ENCODE results near the gene CORO2B.
"Not testable (repeated sequence)": the region's sequence is repeated elsewhere in the genome, so short reads cannot be mapped to it uniquely, and the experiment has no call there.

CORO2B gene

GRCh38 chr15:68755731-68756130 is 176.9 kb downstream of the CORO2B start:
- intact Hi-C loops (cut with DNase I) = no loop called here
- no peak for DNase-seq

DNA sequence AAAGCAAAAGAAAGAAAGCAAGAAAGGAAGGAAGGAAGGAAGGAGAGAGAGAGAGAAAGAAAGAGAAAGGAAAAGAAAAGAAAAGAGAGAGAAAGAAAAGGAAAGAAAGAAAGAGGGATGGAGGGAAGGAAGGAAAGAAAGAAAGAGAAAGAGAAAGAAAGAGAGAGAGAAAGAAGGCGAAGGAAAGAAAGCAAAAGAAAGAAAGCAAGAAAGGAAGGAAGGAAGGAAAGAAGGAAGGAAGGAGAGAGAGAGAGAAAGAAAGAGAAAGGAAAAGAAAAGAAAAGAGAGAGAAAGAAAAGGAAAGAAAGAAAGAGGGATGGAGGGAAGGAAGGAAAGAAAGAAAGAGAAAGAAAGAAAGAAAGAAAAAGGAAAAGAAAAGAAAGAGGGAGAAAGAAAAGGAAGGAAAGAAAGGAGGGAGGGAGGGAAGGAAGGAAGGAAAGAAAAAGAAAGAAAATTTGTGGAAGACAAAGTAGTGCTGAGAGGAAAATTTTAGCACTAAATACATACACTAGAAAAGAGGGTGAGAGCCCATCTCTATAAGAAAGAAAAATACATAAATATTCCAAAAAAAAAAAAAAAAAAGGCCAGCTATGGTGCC is 181.3 kb downstream of the CORO2B start:
- DNase-seq; intact Hi-C loops (cut with DNase I): not testable (repeated sequence)

DNA sequence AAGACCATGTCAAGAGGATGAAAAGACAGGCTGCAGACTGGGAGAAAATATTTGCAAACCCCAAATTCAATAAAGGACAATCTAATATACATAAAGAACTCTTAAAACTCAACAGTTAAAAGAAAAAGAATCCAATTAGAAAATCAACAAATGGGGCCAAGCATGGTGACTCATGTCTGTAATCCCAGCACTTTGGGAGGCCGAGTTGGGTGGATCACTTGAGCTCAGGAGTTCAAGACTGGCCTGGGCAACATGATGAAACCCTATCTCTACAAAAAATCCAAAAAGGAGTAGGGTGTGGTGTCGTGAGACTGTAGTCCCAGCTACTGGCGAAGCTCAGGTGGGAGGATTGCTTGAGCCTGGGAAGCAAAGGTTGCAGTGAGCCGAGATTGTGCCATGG is 184.3 kb downstream of the CORO2B start:
- intact Hi-C loops (cut with DNase I) = no loop called here
- peak in 2 of 42 donors; percentile 2 to 27 for DNase-seq

- intact Hi-C loops (cut with DNase I) = no loop called here
- DNase-seq = no peak
Measured at GRCh38 chr15:68764090-68764489, 185.3 kb downstream of the CORO2B start.

DNA sequence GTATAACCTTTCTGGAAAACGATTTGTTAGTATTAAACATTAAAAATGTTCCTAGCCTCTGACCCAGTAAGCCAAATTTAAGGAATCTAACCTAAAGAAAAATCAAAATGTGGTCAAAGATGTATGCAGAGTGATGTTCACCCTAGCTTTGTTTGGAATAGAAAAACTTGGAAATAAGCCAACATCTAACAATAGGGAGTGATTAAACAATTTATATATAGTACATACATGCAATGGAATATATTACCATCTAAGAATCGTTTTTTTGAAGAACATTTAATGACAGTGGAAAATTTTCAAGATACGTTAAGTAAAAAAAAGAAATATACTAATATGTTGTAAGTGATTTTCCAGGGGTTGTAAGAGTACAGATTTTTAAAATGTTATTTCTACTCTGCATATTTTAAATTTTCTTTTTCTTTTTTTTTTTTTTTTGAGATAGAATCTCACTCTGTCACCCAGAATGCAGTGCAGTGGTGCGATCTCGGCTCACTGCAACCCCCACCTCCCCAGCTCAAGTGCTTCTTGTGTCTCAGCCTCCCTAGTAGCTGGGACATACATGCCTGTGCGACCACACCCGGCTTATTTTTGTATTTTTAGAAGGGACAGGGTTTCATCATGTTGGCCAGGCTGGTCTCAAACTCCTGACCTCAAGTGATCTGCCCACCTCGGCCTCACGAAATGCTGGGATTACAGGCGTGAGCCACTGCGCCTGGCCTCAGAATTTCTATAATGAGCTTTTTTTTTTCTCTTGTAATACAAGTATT is 187.0 kb downstream of the CORO2B start:
- intact Hi-C loops (cut with DNase I) = no loop called here
- DNase-seq = peak in 2 of 42 donors; percentile 6 to 38

DNA sequence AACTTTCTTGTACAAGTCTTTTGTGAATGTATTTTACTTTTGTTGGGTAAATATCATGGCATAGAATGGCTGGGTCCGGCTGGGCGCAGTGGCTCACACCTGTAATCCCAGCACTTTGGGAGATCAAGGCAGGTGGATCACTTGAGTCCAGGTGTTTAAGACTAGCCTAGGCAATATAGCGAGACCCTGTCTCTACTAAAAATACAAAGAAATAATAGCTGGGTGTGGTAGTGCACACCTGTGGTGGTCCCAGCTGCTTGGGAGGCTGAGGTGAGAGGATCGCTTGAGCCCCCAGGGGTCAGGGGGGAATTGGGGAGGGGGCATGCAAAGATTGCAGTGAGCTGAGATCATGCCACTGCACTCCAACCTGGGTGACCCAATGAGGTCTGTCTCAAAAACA is 189.0 kb downstream of the CORO2B start:
- intact Hi-C loops (cut with DNase I) = no loop called here
- peak in 1 of 42 donors; percentile 7 for DNase-seq

- no peak for DNase-seq
- intact Hi-C loops (cut with DNase I) = no loop called here
Measured at GRCh38 chr15:68768321-68768720, 189.5 kb downstream of the CORO2B start.

DNA sequence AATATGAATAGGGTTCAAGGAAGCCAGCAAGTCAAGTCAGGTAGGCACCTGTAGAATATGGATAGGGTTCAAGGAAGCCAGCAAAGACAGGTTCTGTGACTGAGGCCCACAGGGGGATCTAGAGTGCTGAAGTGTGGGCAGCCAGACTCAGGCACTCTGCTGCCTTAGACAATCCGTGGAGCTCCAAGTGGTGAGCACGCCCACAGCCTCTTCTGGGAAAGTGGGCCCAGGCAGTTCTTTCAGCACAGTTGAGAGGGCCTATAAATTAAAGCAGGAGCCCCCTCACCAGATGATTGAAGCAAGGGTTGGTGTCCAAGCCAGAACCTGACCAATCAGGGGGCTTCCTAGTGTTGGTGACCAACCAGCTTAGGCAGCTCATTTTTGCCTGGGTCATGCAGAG is 190.9 kb downstream of the CORO2B start:
- intact Hi-C loops (cut with DNase I) = no loop called here
- peak in 2 of 42 donors; percentile 3 to 18 for DNase-seq

DNA sequence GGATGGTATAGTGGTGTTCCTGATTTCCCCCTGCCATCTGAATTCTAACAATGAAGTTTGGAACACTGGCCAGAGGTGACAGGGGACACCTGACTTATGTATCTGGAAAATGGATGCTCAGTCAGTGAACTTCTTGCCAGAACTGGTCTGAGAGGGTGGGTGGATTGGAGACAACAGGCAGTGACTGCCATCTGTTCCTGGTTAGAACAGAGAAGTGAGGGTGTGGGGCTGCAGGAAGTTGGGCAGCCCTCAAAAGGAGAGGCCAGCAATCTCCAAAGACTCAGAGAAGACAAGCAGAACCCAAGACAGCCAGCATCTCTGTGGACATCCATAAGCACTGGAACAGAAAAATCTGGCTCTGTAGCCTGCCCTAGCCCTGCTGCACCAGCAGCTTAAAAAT is 191.4 kb downstream of the CORO2B start:
- peak in 2 of 42 donors; percentile 14 to 31 for DNase-seq
- intact Hi-C loops (cut with DNase I) = no loop called here

DNA sequence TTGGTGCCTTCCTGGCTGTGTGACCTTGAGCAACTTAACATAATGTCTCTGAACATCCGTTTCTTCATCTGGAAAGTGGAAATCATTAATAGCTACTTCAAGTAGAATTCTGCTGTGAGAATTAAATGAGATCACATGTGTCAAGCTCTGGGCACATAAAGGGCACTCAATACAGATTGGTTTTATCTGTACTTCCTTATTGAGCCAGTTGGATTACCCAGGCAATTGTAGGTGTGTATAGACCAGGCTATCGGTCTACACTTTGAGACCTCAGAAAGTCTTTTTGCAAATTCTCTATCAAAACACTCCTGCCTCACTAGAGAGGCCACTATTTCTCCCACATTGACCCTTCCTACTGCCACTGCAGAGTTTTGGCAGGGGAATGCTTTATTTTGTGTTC is 194.2 kb downstream of the CORO2B start:
- intact Hi-C loops (cut with DNase I) = no loop called here
- DNase-seq = peak in 1 of 42 donors; percentile 4

- intact Hi-C loops (cut with DNase I) = no loop called here
- peak in 2 of 42 donors; percentile 2 to 17 for DNase-seq
Measured at GRCh38 chr15:68774120-68774519, 195.3 kb downstream of the CORO2B start.

DNA sequence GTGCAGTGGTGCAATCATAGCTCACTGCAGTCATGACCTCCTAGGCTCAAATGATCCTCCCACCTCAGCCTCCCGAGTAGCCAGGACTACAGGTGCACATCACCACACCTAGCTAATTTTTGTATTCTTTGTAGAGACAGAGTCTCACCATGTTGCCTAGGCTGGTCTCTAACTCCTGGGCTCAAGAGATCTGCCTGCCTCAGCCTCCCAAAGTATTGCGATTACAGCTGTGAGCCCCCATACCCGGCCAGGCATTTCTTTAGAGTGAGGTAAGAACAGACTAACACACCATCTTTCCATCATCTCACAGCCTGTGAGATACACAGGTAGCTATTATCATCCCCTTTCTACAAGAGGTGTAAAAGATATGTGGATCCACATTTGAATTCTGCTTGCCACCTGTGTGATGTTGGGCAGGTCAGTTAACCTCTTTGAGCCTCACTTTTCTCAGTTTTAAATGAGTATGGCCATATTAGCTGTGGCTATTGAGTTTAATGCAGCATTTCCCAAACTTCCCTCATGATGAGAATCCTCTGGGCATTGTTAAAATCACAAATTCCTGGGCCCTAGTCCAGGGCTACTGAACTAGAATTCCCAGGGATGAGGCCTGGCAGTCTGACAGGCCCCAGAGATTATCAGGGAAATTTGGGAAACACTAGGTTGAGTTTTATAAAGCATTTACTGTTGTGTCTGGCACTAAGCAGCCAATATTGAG is 195.9 kb downstream of the CORO2B start:
- intact Hi-C loops (cut with DNase I) = no loop called here
- peak in 2 of 42 donors; percentile 2 to 34 for DNase-seq

- DNase-seq = no peak
Measured at GRCh38 chr15:68775236-68775577, 196.4 kb downstream of the CORO2B start.

DNA sequence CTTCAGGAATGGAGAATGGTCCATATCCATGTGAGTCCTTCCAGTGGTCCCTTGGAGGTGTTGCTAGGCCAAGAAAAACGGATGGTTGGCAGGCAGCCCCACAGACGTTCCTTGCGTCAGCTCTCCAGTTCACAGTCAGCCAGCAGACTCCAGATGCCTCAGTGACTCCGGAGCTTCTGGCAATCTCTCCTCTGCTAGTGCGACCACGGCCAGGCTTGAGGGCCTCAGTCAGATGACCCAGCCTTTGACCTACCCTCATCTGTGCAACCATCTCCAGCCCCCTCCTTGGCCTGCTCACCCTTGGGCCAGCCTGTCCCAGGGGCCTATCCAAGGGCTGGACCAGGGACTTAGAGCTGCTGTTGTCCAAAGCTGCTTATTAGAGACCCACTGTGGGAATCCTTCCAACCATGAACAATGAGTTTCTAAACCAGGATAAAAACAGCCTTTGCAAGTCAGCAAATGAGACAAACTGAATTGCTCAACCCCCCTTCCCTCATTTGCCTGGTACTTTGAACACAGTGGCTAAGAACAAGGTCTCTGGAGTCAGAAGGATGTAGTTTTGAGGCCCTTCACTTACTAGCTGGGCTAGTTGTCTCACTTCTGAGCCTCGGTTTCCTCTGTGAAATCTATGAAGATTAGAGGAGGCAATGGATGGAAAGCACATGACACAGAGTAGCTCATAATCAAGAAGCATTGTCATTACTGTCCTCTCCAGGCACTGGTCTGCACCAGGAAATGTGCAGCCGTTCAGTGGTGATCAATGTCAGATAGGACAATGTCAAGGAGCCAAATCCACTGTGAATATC is 197.1 kb downstream of the CORO2B start:
- peak in 40 of 42 donors; percentile 25 to 90 (median 71) for DNase-seq
- intact Hi-C loops (cut with DNase I) = no loop called here

More at GRCh38 chr15:68775236-68775577, 196.4 kb downstream of the CORO2B start:
- intact Hi-C loops (cut with DNase I) = no loop called here

DNA sequence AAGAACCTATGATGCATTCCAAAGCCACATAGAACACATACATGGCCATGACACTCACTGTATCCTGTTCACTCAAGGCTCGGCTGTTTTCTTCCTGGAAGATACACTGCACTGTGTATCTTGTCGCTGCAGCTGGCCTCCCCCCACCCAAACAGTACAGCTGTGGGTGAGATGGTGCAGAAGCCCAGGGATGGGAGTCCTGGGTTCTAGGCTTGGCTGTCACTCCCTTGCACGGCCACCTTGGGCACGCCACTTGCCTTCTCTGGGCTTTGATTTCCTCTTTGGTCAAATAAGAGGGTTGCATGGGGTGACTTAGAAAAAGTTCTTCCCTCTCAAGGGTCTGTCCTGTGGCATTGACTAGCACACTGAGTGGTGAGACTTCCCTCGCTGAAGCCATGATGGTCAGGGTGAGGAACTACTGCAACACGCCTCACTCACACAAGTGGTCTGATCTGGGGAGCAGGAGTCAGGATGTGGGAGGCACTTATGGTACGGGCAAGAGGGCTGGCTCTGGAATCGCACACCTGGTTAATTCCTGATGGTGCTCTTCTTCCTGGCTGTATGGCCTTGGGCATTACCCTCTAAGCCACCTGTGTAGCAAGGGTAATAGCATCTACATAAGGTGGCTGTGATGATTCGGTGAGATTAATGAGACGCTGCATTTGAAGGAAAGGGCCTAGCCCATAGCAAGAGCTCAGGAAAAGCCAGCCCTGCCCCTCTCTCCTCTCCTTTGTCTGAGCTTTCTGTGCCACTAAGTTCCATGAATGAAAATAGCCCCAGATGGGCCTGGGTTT is 197.9 kb downstream of the CORO2B start:
- intact Hi-C loops (cut with DNase I) = no loop called here
- DNase-seq = peak in 1 of 42 donors; percentile 47

Data from head of caudate nucleus (tissue), 42 donors.